Nephron (organoid): ENCODE data around the gene OSGEP.

Experiments used
- H3K27ac Mint-ChIP-seq, 3 experiments: 2 replicates each; pipeline ENCODE4 v1.8.0; 2020; ENCODE audit warnings: mixed read lengths in 3 of 3, mild to moderate bottlenecking in 2 of 3, moderate library complexity in 1 of 3
- H3K27me3 Mint-ChIP-seq: 2 replicates; pipeline ENCODE4 v1.8.0; 2021; ENCODE audit warnings: low read depth, mild to moderate bottlenecking, moderate library complexity, mixed read lengths
- H3K36me3 Mint-ChIP-seq: 2 replicates; pipeline ENCODE4 v1.8.0; 2020; ENCODE audit warnings: low read depth, mixed read lengths
- H3K4me1 Mint-ChIP-seq: 2 replicates; pipeline ENCODE4 v1.8.0; 2020; ENCODE audit warnings: mixed read lengths
- H3K4me3 Mint-ChIP-seq, 3 experiments: 2 replicates each; pipeline ENCODE4 v1.8.0; 2020; ENCODE audit warnings: mild to moderate bottlenecking in 3 of 3, mixed read lengths in 3 of 3, moderate library complexity in 2 of 3
- H3K9me3 Mint-ChIP-seq: 2 replicates; pipeline ENCODE4 v1.8.0; 2020; ENCODE audit warnings: mixed read lengths
- CTCF ChIP-seq, 3 experiments: fragments of 200-600 bp; sonication (generic); IDR thresholded peaks; one replicate each; pipeline ENCODE4 v1.5.0; 2021; ENCODE audit warnings: antibody characterized with exemption in 3 of 3; ENCODE audit not compliant: unreplicated experiment in 3 of 3

Gene OSGEP

GRCh38 chr14:20498622-20499021 lies 44.0 kb upstream of the OSGEP start:
- H3K36me3 Mint-ChIP-seq, result no peaks in the 10 kb centered on the region

GRCh38 chr14:20494935-20495766 lies 40.5 kb upstream of the OSGEP start:
- Mint-ChIP-seq H3K4me1 (no peaks in the 10 kb centered on the region), H3K27ac (no peak overlapping the region), H3K27me3 (peaks cover 4% of the 10 kb centered on the region), H3K4me3 (no peak overlapping the region), H3K9me3 (no peaks in the 10 kb centered on the region), H3K36me3 (no peaks in the 10 kb centered on the region)
- no peak for TF ChIP-seq CTCF (IDR thresholded peaks at IDR 0.05; ENCODE audit: unreplicated experiment in 3 of 3)

More at GRCh38 chr14:20498622-20499021, 44.0 kb upstream of the OSGEP start:
- peaks cover 4% of the 10 kb centered on the region for H3K27me3 Mint-ChIP-seq
- no peak for TF ChIP-seq CTCF (IDR thresholded peaks at IDR 0.05; ENCODE audit: unreplicated experiment in 3 of 3)
- no peak overlapping the region for H3K4me3 Mint-ChIP-seq
- H3K4me1 Mint-ChIP-seq, result no peaks in the 10 kb centered on the region
- H3K27ac Mint-ChIP-seq, result no peak overlapping the region
- peaks cover 3% of the 10 kb centered on the region for H3K9me3 Mint-ChIP-seq

GRCh38 chr14:20493634-20494033 lies 39.0 kb upstream of the OSGEP start:
- Mint-ChIP-seq H3K27ac (no peak overlapping the region), H3K27me3 (peaks cover 4% of the 10 kb centered on the region), H3K9me3 (no peaks in the 10 kb centered on the region), H3K4me3 (no peak overlapping the region), H3K4me1 (peaks cover 5% of the 10 kb centered on the region), H3K36me3 (no peaks in the 10 kb centered on the region)
- TF ChIP-seq CTCF (IDR thresholded peaks at IDR 0.05; ENCODE audit: unreplicated experiment in 3 of 3), result no peak

GRCh38 chr14:20492486-20492885 lies 37.9 kb upstream of the OSGEP start:
- Mint-ChIP-seq H3K27ac (no peak overlapping the region), H3K9me3 (no peaks in the 10 kb centered on the region), H3K36me3 (no peaks in the 10 kb centered on the region), H3K27me3 (peaks cover 4% of the 10 kb centered on the region), H3K4me3 (no peak overlapping the region), H3K4me1 (peaks cover 5% of the 10 kb centered on the region)
- TF ChIP-seq CTCF (IDR thresholded peaks at IDR 0.05; ENCODE audit: unreplicated experiment in 3 of 3), result no peak

- H3K4me3 Mint-ChIP-seq, result no peak overlapping the region
Observed at GRCh38 chr14:20490563-20490962, 36.0 kb upstream of the OSGEP start.

More at GRCh38 chr14:20490563-20490962, 36.0 kb upstream of the OSGEP start:
- peaks cover 4% of the 10 kb centered on the region for H3K27me3 Mint-ChIP-seq
- H3K36me3 Mint-ChIP-seq, result no peaks in the 10 kb centered on the region
- peak overlapping the region in 1 of 3 experiments; percentile 5 for H3K27ac Mint-ChIP-seq
- H3K9me3 Mint-ChIP-seq, result no peaks in the 10 kb centered on the region
- peaks cover 5% of the 10 kb centered on the region for H3K4me1 Mint-ChIP-seq
- no peak for TF ChIP-seq CTCF (IDR thresholded peaks at IDR 0.05; ENCODE audit: unreplicated experiment in 3 of 3)
